Skeletal muscle satellite cell (primary cell): Measurements from ENCODE around the gene SHC3.

Experiments
- H3K27me3 ChIP-seq: 2 replicates; pipeline ENCODE4 v1.7.0; 2013; ENCODE audit warnings: low read length; ENCODE audit not compliant: control insufficient read depth, insufficient read depth
- H3K36me3 ChIP-seq: 2 replicates; pipeline ENCODE4 v1.7.0; 2013; ENCODE audit warnings: mild to moderate bottlenecking, control low read depth, low read length; ENCODE audit not compliant: insufficient read depth
- H3K4me1 ChIP-seq: 2 replicates; pipeline ENCODE4 v1.7.0; 2013; ENCODE audit warnings: low read length; ENCODE audit not compliant: control insufficient read depth, insufficient read depth
- H3K4me2 ChIP-seq: 2 replicates; pipeline ENCODE4 v1.7.0; 2013; ENCODE audit warnings: mild to moderate bottlenecking, low read length
- H3K4me3 ChIP-seq: 2 replicates; pipeline ENCODE4 v1.7.0; 2013; ENCODE audit warnings: low read length
- H3K9ac ChIP-seq: 2 replicates; pipeline ENCODE4 v1.7.0; 2013; ENCODE audit warnings: mild to moderate bottlenecking, low read depth, low read length, moderate library complexity
- H3K9me3 ChIP-seq: replicated peaks from 2 replicates; pipeline ENCODE4 v1.7.0; 2013; ENCODE audit warnings: mild to moderate bottlenecking, control low read depth, low read length

The SHC3 gene

DNA sequence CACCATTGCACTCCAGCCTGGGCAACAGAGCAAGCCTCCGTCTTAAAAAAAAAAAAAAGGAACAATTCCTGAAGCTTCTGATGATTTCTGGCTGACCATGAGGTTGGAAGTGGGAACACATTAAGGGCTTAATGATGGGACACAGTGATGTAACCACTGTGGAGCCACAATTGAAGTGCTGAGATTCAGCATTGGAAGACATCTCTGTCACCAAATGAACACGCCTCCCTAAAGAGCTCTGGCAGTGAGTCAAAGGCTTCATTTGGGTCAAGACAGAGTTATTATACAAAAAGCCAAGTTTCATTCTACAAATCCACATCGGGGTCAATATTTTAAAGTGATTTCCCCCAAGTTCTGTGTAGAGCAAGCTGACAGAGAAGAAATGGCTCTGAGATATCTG lies 191.8 kb downstream of the SHC3 start:
- Histone ChIP-seq H3K9ac (no peak overlapping the region), H3K27me3 (no peaks in the 10 kb centered on the region), H3K4me2 (no peak overlapping the region), H3K36me3 (no peaks in the 10 kb centered on the region), H3K9me3 (no peaks in the 10 kb centered on the region), H3K4me3 (no peak overlapping the region), H3K4me1 (peaks cover 19% of the 10 kb centered on the region)

DNA sequence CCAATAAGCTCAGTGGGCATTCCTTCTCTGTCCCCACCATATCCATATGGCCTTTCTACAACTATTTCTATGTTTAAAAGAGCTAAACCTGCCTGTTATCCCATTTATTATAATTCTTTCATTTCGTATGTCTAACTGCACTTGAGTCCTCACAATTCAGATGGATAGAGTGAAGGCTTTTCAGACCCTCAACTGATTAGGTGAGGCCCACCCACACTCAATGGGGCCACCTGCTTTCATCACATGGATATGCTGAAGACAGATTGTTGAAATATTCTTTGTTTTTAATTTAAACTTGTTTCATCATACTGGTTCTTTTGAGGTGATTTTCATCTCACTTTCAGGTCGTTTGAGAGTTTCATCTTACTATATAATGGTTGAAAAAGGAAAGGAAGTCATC lies 193.0 kb downstream of the SHC3 start:
- Histone ChIP-seq H3K9ac (no peak overlapping the region), H3K36me3 (no peaks in the 10 kb centered on the region), H3K9me3 (no peaks in the 10 kb centered on the region), H3K27me3 (no peaks in the 10 kb centered on the region), H3K4me2 (no peak overlapping the region), H3K4me1 (peaks cover 21% of the 10 kb centered on the region), H3K4me3 (no peak overlapping the region)

DNA sequence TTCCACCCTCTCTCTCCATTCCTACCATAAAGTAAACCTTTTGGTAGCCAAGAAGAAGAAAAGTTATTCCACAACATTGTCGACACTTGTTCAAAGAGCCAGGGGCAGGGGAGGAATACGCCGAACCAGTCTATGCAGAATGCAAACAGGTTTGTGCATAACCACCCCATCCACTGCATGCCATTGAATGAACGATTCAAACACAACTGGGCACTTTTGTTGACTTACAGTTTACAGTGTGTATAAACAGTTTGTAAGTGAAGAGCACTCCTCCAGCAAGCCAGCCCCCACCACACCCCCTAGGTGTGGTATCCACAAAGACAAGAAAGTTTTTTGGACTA lies 194.1 kb downstream of the SHC3 start:
- Histone ChIP-seq H3K36me3 (no peaks in the 10 kb centered on the region), H3K9me3 (no peaks in the 10 kb centered on the region), H3K9ac (no peak overlapping the region), H3K4me2 (no peak overlapping the region), H3K4me3 (no peak overlapping the region), H3K4me1 (peaks cover 21% of the 10 kb centered on the region), H3K27me3 (no peaks in the 10 kb centered on the region)

DNA sequence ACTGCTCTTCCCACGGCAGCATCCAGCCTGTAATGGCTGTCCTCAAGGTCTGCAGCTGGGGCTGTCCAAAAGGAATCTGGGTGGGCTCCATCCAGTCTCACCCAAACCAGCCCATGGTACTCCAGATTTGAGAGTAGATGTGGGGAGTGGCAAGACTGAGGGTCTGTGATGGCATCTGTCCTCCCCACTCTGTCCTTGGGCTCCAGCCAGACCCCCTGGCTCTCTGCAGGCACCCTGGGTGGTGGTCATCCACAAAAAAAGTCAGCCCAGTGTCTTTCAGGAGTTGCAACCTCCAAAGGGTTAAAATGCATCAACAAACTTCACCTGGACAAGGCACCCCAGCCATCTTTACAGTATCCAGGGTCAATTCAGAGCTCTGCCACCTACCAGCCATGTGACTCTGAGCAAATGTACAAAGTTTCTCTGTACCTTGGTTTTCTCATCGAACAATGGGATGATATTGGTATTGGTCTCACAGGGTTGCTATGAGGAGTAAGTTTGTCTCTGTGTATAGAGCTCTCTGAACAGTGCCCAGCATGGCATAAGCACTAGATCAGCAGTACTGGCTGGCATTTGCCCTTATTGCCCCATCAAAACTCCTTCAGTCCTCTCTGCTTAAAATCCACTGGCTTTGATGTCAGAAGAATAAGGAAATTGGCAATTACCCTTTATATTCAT lies 194.6 kb downstream of the SHC3 start:
- Histone ChIP-seq H3K9ac (no peak overlapping the region), H3K4me2 (no peak overlapping the region), H3K27me3 (no peaks in the 10 kb centered on the region), H3K4me3 (no peak overlapping the region), H3K4me1 (peaks cover 16% of the 10 kb centered on the region), H3K9me3 (no peaks in the 10 kb centered on the region), H3K36me3 (no peaks in the 10 kb centered on the region)

DNA sequence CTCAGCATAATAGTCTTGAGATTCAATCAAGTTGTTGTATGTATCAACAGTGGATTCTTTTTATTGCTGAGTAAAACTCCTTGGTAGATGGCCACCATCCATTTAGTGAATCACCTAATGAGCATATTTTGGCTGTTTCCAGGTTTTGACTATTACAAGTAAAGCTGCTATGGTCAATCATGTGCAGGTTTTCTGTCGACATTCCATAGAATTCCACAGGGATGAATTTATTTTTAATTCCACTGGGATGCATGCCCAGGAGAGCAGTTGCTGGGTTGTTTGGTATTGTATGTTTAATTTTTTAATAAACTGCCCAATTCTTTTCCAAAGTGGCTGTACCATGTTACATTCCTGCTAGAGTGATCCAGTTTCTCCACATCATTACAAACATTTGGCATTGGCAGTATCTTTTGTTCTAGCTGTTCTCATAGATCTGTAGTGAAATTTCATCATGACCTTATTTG lies 197.8 kb downstream of the SHC3 start:
- H3K4me3 ChIP-seq: no peak overlapping the region

DNA sequence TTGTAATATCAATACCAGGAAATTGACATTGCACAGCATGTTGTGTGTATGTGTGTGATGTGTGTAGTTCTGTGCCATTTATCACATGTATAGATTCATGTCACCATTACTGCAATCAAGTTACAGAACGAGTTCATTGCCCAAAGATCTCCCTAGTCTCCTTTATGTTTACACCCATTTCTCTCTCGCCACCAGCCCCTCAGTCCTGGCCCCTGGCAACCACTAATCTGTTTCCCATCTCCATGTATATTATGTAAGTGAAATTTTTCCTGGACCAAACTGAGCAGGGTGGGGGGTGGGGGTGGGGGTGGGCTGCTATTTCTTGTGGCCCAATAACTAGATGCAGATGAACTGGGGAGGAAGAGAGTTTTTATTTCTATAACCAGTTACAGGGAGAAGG lies 198.8 kb downstream of the SHC3 start:
- Histone ChIP-seq H3K9me3 (no peaks in the 10 kb centered on the region), H3K27me3 (no peaks in the 10 kb centered on the region), H3K4me1 (peaks cover 10% of the 10 kb centered on the region), H3K9ac (no peak overlapping the region), H3K36me3 (no peaks in the 10 kb centered on the region), H3K4me2 (no peak overlapping the region), H3K4me3 (no peak overlapping the region)

More for the DNA sequence above, 197.8 kb downstream of the SHC3 start:
- no peaks in the 10 kb centered on the region for H3K27me3 ChIP-seq
- H3K36me3 ChIP-seq: no peaks in the 10 kb centered on the region
- peak overlapping the region; percentile 11 for H3K9ac ChIP-seq
- H3K4me2 ChIP-seq: no peak overlapping the region
- H3K9me3 ChIP-seq: no peaks in the 10 kb centered on the region
- peaks cover 10% of the 10 kb centered on the region for H3K4me1 ChIP-seq

DNA sequence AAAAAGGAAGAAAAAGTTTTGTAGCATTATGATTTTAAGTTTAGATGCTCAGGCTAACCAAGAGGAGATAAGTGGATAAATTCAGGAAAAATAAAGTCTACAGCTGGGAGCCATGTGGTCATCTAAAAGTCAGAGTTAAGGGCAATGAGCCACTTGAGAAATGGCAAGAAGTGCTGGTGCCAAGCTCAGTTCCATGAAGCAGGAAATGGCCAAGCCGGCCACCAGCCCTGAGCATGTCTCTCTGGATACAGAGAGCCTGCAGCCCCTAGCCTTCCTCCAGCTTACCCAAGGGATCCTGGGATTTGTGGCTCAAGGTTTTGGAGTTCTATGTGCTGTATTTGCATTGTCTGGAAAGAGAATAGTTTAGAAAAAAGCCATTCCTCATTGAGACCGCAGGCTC lies 199.6 kb downstream of the SHC3 start:
- no peak overlapping the region for H3K9ac ChIP-seq
- H3K4me1 ChIP-seq: peaks cover 10% of the 10 kb centered on the region
- no peaks in the 10 kb centered on the region for H3K36me3 ChIP-seq

DNA sequence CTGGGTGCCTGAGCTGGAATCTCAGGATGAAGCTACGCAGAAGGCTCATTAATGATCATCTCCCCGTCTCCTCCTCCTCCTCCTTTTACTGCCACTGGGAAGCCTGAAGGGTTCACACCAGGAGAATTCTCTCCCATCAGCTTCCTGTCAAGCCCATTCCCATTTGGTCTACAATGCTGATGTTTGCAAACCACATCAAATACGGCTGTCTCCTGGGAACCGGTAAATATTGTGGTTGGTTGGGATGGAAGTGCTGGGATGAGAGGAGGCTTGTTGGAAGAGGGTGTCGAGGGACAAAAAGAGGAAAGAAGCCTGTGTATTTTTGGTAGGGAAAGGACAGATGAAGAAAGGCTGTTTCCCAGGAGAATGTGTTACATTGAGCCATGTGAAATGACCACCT lies 200.6 kb downstream of the SHC3 start:
- Histone ChIP-seq H3K4me3 (no peak overlapping the region), H3K27me3 (no peaks in the 10 kb centered on the region), H3K36me3 (no peaks in the 10 kb centered on the region), H3K4me1 (peaks cover 10% of the 10 kb centered on the region), H3K9ac (no peak overlapping the region), H3K9me3 (no peaks in the 10 kb centered on the region), H3K4me2 (no peak overlapping the region)

More for the DNA sequence above, 199.6 kb downstream of the SHC3 start:
- no peaks in the 10 kb centered on the region for H3K27me3 ChIP-seq
- H3K4me3 ChIP-seq: no peak overlapping the region
- H3K4me2 ChIP-seq: no peak overlapping the region
- H3K9me3 ChIP-seq: no peaks in the 10 kb centered on the region

DNA sequence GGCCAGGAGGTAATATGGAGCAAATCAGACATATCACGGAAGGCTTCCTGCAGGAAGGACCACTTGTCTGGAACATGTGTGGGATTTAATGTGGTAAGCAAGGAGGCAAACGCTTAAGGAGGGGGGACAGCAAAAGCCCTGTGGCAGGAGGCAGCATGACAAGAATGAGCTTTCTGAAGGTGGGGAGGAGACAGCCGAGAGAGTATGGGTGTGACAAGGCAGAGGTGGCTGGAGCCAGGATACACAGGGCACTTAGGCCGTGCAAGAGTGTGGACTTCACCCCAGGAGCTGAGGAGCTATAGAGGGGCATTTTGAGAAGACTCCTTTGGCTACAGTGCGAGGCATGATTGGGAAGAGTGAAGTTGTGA lies 201.7 kb downstream of the SHC3 start:
- Histone ChIP-seq H3K4me1 (peaks cover 10% of the 10 kb centered on the region), H3K9ac (no peak overlapping the region), H3K9me3 (no peaks in the 10 kb centered on the region), H3K36me3 (no peaks in the 10 kb centered on the region), H3K27me3 (no peaks in the 10 kb centered on the region), H3K4me2 (no peak overlapping the region), H3K4me3 (no peak overlapping the region)

DNA sequence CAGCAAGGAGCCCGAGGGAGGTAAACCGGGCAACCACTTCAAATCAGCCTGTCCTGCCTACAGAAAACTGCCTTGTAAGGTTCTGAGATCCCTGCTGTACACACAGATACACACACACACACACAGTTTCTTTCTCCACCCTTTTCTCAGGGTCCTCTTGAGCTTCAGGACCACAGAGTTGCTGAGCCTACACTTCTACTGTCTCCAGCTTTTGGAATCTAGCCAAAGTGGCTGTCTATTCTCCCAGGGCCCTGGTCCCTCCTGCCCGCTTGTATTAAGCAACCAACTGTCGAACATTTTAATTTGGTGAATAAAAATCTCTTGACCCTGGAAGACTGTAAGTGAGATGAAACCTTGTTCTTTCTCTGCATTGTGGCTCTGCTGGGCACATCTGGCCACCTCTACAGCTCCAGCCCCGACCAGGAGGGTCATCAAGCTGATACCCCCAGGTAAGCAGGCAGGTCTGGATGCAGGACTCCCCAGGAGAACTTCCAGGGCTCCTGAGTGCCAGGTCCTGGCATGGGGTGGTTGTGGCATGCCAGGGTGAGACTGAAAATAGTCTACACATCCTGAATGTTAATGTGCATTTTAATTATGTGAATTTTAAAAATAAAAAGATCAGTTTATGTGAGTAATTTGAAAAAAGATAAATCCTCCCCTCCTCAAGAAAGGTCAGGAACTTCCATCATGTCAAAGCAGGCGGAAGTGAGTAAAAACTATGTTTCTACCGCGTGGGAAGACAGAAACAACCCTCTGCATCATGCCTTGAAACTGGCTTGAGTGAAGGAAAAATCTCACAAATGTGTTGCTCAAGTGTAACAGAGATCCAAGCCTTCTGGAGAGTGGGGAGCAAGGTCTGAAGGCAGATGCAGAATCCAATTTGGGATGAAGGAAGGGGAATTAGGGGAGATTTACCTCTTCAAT lies 202.4 kb downstream of the SHC3 start:
- no peaks in the 10 kb centered on the region for H3K36me3 ChIP-seq
- H3K4me1 ChIP-seq: peaks cover 7% of the 10 kb centered on the region
- no peak overlapping the region for H3K4me3 ChIP-seq
- H3K9me3 ChIP-seq: no peaks in the 10 kb centered on the region
- no peak overlapping the region for H3K4me2 ChIP-seq
- H3K9ac ChIP-seq: no peak overlapping the region
- H3K27me3 ChIP-seq: no peaks in the 10 kb centered on the region

DNA sequence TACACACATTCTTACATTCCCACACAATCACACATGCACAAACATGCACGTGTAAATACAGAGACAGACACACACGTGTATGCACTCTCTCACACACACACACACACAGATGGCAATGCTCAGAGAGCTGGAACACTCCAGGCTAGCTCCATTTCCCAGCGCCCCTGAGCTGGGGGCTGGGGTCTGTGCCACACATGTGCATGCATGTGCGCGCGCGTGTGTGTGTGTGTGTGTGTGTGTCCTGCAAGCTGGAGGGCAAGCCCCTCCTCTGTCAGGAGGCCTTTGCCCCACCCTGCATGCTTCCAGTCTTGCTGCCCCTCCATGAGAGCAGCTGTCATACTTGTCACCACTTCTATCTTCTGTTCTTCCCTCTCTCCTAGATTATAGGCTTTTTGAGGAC lies 204.0 kb downstream of the SHC3 start:
- no peaks in the 10 kb centered on the region for H3K9me3 ChIP-seq
- H3K4me3 ChIP-seq: no peak overlapping the region
- H3K4me2 ChIP-seq: no peak overlapping the region
- H3K36me3 ChIP-seq: no peaks in the 10 kb centered on the region
- no peak overlapping the region for H3K9ac ChIP-seq
- H3K4me1 ChIP-seq: no peaks in the 10 kb centered on the region
- H3K27me3 ChIP-seq: no peaks in the 10 kb centered on the region
